GDM1 (cell line): ENCODE measurements around the gene ACSS1.
A peak's percentile ranks its signal among the peaks of the same experiment; 100 is the strongest.
"Not testable (repeated sequence)": the region's sequence is repeated elsewhere in the genome, so short reads cannot be mapped to it uniquely, and the experiment has no call there.

Source experiments
- DNase-seq: peaks from one replicate; lab custom pipeline; 2025; lab: John Stamatoyannopoulos, UW

ACSS1 gene

DNA sequence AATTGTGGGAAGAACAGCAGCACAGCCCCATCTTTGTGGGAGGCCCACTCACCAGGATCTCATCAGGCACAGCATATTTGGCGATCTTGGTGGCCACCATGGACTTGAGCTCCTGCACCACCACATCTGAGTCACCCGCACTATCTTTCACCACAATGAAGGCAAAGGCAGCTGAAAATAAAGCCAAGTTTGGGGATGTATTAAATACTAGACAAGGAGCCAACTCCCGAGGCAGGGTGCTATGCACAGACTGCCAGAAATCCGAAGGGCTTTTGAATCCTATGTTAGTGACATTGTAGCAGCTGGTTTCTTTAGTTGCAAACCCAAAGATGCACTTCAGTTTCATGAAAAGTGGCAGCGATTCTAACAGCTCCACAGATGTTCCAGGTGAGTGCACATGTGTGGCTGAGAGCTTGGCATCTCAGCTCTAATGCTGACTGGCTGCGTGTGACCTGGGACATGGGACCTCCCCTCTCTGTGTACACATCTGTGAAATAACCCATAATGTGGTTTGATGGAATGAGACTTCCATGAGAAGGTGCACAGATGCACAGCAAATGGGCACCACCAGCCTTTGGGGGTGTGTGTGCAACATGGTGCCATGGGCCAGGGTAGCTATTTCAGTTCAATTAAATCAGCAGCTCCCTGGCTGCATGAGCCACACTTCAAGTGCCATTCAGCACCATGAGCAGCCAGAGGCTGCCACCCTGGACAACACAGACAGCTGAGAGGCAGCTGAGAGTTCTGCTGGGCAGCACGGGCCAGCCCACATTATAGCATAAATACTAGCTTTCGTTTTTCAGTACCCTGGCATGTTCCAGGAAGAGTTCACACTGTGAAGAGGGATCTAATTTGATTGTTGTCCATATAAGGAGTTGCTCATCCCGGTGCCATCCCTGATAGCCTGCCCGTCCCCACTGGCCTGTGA lies 48.5 kb downstream of the ACSS1 start:
- no peak for DNase-seq

DNA sequence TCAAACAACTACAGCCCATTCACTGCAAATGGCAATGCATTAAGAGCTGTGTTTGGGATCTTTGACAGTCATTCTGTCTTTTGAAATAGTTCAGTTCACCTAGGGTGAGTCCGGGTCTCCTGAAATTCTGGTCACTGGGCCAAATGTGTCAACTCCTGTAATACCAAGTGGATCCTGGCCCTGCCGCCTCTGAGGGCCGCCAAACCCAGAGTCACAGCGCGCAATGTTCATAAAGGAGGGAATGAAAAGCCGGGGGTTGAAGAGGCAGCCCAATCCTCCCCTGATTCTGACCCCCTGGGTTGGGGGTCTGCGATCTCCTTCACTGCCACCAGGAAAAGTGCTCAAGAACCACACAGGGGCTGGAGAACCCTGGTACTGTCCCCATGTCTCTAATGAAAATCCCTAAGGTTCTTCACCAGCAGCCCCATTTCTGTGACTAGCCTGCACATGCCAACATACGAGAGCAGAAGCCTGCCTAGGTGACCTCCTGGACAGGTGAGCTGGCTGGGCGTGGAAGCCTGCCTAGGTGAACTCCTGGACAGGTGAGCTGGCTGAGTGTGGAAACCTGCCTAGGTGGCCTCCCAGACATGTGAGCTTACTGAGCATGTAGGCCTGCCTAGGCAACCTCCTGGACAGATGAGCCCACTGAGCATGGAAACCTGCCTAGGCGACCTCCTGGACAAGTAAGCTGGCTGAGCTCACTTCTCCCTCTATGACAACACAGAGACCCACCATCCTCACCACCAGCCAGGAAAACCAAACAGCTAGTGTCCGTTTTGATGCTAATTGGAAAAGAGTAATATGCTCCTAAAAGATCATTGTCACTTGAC lies 49.3 kb downstream of the ACSS1 start:
- no peak for DNase-seq

DNA sequence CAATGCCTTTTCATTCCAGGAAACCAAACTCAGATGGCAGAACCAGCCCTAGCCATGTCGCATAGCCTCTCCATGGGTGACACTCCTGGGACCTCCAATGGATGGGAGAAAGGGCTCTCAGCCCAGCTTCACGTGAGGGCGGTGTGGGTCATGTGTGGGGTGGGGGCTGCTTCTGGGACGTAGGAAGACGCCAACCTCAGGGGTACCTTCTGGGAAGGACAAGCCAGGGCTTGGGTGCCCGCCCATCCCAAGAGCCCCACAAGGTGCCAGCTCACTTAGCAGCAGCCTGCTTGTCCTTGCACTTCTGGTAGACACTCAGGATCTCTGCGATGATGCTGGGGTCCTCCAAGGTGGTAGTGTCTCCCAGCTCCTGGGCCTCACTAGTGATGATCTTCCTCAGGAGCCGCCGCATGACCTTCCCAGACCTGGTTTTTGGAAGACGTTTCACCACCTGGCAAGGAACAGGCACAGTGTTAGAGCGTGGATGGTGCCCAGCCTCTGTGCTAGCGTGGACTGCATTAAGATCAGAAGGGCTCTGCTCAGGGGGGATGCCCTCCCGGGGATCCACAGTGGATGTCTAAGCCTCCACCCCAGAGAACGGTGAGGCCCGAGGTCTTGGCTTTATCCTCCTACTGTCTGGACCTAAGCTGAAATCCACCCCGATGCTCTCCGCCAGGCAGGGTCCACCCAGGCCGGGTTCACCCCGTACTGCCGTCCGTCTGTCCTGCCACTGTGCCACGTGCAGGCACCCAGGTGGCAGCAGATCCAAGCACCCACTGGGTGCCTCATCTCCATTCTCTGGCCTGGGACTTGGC lies 50.2 kb downstream of the ACSS1 start:
- no peak for DNase-seq

DNA sequence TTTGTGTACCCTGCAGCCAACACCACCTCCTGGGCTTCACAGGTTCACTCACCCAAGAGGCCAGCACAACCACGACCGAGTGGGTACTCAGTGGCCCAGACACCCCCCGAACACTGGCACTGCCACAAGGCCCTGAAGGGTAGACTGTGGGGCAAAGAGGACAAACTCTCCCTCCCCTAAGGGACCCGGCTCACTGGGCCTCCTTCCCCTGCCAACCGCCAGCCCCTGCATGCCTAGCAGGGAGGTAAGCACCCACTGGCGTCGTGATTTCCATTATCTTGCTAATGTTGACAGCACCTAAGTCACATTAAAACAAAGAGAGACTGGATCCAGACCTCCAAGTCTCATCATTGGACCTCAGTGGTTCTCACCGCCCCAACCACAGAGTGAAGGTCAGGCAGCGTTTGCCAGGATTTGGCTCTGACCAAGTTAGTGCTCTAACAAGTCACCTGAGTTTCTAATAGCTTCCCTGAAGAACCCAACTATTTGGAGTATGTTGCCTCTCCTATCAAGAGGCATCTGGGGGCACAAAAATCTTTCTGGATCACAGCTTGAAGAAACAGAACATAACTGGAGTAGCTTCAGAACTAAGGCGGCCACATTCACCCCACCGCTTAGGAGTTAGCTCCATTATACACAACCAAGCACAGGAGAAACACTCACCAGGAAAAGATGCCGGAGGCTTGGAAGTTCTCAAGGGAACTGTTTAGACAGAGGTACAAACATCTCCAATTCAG lies 51.3 kb downstream of the ACSS1 start:
- no peak for DNase-seq

DNA sequence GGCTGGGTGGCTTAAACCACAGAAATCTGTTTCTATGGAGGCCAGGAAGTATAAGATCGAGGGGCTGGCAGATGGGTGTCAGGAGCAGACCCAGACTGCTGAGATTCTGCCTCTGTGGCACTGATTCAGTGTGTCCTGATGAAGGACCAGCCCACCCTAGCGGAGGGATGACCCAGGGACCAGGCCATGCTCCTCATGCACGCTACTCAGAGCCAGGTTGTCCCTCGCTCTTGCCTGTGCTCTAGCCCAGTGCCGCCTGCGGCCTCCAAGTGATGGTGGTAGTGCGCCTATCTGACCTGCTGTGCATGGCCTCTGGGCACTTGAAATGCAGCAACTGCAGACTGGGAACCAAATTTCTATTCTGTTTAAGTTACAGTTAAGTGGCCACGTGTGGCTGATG lies 52.3 kb downstream of the ACSS1 start:
- no peak for DNase-seq

DNA sequence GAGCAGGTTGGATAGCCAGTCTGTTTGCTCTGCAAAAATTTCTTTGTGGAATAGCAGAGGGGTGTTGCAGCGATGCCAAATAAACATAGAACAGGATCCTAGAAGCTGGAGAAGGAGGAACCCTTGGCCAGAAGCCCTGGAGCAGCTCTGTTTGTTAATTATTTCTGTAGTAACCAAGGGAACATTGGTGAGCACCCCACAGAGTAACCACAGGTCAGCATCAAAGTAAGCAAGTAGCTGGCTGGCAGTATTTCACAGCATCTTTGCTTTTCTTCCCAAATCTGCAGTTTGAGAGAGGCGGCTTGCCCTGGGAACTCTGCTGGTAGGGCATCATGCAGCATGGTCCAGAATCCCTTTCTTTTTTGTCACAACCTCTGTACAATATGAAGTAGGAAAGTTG lies 52.7 kb downstream of the ACSS1 start:
- no peak for DNase-seq

DNA sequence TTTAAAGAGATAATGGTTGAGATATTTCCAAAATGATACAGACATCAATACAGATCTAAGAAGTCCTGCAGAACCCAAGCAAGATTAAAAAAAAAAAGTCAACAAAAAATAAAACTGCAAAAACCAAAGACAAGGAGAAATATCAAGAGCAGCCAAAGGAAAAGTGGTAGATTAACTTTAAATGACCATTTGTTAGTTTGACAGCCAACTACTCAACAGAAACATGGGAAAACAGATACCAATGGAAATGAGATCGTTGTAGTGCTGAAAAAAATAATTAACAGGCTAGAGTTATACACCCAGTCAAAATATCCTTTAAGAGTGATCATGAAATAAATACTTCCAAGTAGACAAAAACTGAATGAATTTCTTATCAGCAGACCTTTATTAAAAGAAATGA lies 54.9 kb downstream of the ACSS1 start:
- DNase-seq = no peak

- DNase-seq = not testable (repeated sequence)
These were observed 56.6 kb downstream of the ACSS1 start for GRCh38 chr20:25001323-25001722.

DNA sequence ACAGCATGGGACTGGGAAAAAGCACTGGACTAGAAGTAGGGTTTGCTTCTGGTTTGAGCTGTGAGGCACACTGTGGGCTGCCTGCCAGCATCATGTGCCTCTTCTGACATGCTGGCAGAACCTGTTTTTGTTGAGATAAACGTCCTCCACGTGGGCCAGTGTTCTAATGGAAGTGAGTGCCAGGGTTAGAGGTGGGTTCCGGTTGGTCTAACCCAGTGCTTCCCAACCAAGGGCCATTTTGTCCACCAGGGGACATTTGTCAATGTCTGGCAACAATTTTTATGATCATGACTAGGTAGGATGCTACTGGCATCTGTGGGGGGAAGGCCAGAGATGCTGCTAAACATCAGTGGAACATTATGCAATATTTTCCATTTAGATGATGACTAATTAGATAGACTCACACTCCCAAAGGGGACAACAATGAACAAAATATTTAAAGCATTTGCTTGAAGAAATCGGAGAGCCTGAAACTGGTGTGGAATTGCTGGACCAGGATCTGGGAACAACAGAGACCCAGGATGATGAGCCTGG lies 57.6 kb downstream of the ACSS1 start:
- no peak for DNase-seq

GRCh38 chr20:24999568-24999967 lies 58.4 kb downstream of the ACSS1 start:
- DNase-seq = no peak

DNA sequence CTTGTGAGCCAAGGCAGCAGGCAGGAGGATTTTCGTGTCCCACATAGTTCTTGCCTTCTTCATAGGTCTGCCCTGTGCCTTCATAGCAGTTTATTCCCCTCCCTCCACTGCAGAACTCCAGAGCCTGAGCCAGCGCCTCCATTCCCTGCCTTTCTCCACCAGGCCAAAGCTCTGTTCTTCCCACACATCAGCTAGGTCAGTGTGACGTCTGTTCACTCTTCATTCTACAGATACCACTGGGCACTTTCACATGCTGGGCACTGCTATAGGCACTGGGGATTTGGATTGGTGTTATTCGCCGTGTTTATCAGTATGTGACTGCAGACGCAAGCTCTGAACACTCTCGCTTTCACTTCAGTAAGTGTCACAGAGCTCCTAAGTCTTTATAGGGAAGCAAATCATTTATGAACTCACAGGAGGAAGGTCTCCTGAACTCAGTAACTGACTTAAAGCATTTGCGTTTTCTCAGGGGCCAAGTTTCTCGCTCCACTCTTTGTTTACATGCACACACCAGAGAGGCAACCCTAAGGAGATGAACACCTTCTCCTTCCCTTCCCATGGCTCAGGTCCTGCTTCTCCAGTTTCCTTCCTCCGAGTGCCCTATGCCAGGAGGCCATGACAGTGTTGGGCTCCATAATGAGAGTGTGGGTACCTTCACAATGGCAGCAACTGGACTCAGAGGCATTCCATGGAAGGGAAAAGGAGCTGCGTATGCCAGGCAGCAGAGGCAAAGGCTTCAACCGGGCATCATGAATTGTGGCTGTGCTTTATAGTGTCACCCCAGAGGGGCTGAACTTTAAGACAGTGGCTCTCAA lies 59.1 kb downstream of the ACSS1 start:
- no peak for DNase-seq

DNA sequence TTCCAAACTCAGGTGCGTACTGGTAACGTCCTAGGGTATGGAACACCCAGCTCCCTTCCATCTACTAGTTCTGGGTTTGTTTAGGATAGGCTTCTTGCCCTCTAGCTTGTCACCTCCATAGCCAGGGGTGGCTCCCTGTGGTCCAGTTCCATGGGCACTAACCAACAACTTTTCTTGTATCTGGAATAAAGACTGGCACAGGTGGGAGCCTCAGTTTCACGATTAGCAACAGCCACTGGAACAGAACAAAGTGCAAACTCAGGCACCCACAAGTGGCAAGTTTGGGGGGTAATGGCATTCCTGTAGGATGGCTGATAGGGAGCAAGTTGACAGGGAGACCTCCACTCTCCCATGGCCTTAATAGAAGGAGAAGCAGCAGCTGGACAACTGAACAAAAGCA lies 59.8 kb downstream of the ACSS1 start:
- DNase-seq = no peak

GRCh38 chr20:24996449-24997377 lies 61.2 kb downstream of the ACSS1 start:
- DNase-seq = no peak

- no peak for DNase-seq
These were observed 62.0 kb downstream of the ACSS1 start for GRCh38 chr20:24995741-24996448.

DNA sequence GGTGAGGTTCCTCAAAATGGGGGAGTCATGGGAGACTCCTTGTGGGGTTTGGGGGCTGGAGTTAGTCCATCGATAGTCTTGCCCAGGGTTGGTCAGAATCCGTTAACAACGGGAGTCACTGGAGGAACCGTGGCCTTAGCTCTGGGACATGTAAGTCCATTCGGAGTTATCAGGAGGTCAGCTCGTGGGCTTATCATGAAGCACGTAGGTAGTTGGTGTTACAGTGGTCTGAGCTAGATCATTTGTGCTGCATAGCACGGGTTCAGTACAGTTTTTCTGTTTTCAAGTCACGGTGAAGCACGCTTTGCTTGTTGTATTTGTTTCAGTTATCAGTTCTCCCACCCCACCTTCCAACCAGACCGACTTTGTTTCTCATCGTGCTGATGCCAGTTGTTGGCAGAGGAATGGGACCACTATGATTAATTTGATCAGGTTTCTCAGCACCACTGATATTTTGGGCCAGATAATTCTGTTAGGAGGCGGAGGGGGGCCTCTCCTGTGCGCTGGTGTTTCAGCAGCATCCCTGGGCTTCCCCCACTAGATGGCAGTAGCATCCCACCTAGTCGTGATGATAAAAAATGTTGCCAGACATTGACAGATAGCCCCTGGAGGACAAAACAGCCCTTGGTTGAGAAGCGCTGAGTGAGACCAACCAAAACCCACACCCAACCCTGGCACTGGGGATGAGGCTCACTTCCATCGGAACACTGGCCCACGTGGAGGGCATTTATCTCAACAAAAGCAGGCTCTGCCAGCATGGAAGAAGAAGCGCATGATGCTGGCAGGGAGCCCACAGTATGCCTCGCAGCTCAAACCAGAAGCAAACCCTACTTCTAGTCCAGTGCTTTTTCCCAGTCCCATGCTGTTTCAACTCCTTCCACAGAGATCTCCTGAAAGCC lies 63.2 kb downstream of the ACSS1 start:
- peak; percentile 58 for DNase-seq

DNA sequence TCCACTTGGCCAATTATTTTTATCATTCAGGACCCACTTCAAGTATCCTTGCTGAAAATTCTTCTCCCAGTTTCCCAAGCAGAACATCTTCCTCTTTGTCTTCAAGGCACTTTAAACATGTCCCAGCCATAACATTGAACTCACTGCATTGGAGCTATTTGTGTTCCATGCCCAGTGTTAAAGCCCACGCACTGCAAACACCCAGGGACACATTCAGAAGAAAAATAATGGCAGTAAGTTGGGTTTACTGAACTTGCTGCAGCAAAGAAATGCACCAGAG lies 63.8 kb downstream of the ACSS1 start:
- no peak for DNase-seq

DNA sequence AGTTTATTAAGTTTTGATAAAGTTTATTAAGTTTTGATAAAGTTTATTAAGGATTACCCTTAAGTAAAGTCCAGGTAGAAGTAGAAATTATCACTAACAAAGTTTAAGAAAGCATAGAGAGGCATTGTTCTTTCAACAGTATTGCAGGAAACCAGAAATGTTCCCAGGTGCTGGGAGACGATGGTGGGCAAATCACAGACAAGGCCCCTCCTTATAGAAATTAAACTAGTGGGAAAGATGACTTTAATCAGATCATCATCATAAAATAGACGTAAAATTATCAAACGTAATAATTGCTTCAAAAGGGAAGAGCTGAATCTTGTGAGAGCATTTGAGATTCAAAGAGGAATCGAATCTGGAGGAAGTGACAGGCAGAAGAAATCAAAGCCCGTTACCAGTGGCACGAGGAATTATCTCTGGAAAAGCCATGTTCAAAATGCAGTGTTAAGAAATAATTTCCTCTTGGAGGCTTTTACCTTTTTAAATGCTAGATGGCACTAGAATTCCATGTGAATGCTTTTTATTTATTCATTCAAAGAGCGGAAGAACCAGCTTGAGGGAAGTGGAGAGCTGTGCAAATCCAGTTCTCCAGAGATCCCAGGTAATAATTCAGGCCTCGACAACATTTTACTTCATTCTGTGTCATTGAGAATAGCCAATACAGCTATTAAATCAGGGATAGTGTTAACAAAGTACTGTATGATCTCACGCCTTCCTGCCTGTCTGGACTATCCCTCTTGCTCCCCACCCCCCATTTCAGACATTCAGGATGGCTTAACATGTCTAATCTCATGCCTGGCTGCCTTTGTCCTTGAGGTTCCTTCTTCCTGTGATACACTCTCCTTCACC lies 64.4 kb downstream of the ACSS1 start:
- DNase-seq = no peak
